Transverse colon (tissue), 4 donors: ENCODE results near the gene IRX3. TPM values are rescaled to one million over a fixed set of nuclear protein-coding genes. Genes with fewer than 3 reads are reported as not detected.

Experiments
- DNase-seq: peaks from one replicate; pipeline ENCODE4 v3.0.0-alpha.2; 2019
- H3K27ac ChIP-seq, 4 donors: fragments of 200-600 bp; sonication (generic); 2 replicates each; pipeline ENCODE4 v1.5.1; 2016 to 2018; ENCODE audit warnings: inconsistent platforms in 4 of 4
- H3K27me3 ChIP-seq: fragments of 200-600 bp; sonication (generic); 2 replicates; pipeline ENCODE4 v1.5.1; 2017; ENCODE audit warnings: inconsistent platforms
- H3K36me3 ChIP-seq, 4 donors: fragments of 200-600 bp; sonication (generic); 2 replicates each; pipeline ENCODE4 v1.5.1; 2017 to 2019; ENCODE audit warnings: inconsistent platforms in 4 of 4
- H3K4me1 ChIP-seq, 4 donors: fragments of 200-600 bp; sonication (generic); 2 replicates each; pipeline ENCODE4 v1.5.1; 2017 to 2020; ENCODE audit warnings: inconsistent platforms in 4 of 4
- H3K4me3 ChIP-seq, 4 donors: fragments of 200-600 bp; sonication (generic); 1 replicate in 1 of 4; 2 replicates in 3 of 4; pipeline versions ENCODE4 v1.5.1 to v1.6.1; 2017 to 2019; ENCODE audit warnings: inconsistent platforms in 4 of 4
- H3K9me3 ChIP-seq, 2 donors: fragments of 200-600 bp; sonication (generic); 2 replicates each; pipeline ENCODE4 v1.5.1; 2017 to 2019; ENCODE audit warnings: inconsistent platforms in 2 of 2
- EP300 ChIP-seq: sonication (generic); formaldehyde crosslinking; IDR thresholded peaks from one replicate; pipeline ENCODE4 v1.6.1; 2017; ENCODE audit warnings: antibody characterized with exemption, low read depth
- POLR2A ChIP-seq: fragments of 450-650 bp; IDR thresholded peaks from one replicate; pipeline ENCODE4 v1.6.1; 2016; ENCODE audit warnings: antibody characterized with exemption, mild to moderate bottlenecking, moderate library complexity
- POLR2AphosphoS5 ChIP-seq, 3 donors: sonication (generic); formaldehyde crosslinking; IDR thresholded peaks; one replicate each; pipeline ENCODE4 v1.6.1; 2016; ENCODE audit warnings: antibody characterized with exemption in 3 of 3
- WGBS, 2 donors: methylation state at CpG; one replicate each; pipeline ENCODE4 v1.1.5; 2018; ENCODE audit warnings: low coverage in 1 of 2; 5-methylcytosine and 5-hydroxymethylcytosine counted together
- in situ Hi-C, 4 donors: fragments of 200-750 bp; cut with MboI; loops; one replicate each; pipeline versions ENCODE4 v1.15.0 to v1.15.1; 2017; ENCODE audit warnings: low sequenced_read_pairs in 3 of 4, low pct_ligation_motif_present in 1 of 4, low pct_unique_long_range_greater_than_20kb in 1 of 4
- intact Hi-C: fragments of 100-400 bp; cut with DNase I; formaldehyde crosslinking; loops from one replicate; pipeline ENCODE4 v1.15.1; 2023; ENCODE audit warnings: low total_unique reads
- total RNA-seq, 4 donors: library from RNA; depleted of rRNA; stranded (reverse); fragments of >200 nt; gene quantifications; one replicate each; pipeline ENCODE4 v1.1.0, GENCODE V29; 2016
- TF ChIP-seq, protein P1 (sequence below), 5 experiments: fragments of 200-600 bp in 3 of 5; fragments of 450-650 bp in 2 of 5; sonication (generic) in 3 of 5; IDR thresholded peaks; 1 replicate in 2 of 5; 2 replicates in 3 of 5; pipeline ENCODE4 v1.5.1; 2016 to 2017; ENCODE audit warnings: antibody characterized with exemption in 5 of 5, inconsistent platforms in 3 of 5, mild to moderate bottlenecking in 2 of 5, moderate library complexity in 1 of 5

The IRX3 gene
- total RNA-seq, 4 donors from 2014 or later = 0.16 TPM; not detected in 3

DNA sequence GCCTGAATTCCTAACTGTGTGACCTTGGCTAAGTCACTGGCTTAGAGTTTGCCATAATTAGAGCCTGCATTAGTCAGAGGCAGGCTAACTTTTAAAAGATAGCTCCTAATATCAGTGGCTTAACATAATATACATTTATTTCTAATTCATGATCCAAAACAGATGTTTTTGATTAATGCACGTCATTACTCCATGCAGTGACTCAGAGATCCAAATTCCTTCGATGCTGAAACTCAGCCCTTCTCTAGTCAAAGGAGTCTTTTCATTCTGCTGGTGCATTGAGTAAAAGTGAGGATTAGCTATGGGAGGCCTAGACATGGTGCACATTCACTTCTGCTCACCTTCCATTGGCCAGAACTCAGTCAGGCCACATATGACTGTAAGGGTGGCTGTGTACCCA is 49.8 kb downstream of the IRX3 start:
- in situ Hi-C loops = no loop called here
- WGBS, 2 donors = 53 to 72% methylated on average over 2 of the region's 2 CpGs

DNA sequence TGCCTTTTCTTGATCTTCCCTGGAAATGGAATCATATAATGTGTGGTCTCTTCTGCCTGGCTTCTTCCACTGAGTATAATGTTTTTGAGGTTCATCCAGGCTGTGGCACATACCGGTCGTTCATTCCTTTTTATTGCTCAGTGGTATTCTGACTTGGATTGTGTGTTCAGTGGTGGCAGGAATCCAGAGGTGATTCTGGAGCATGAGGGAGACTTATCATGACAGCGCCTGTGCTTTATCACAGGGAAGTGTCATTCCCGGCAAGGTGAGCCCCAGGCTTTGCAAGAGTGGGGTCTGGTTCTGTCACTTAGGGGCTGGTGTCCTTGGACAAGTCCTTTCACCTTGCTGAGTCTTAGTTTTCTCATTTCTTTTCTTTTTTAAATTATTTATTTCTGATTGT is 53.0 kb downstream of the IRX3 start:
- TF ChIP-seq EP300 = no peak
- TF ChIP-seq, protein P1, sequence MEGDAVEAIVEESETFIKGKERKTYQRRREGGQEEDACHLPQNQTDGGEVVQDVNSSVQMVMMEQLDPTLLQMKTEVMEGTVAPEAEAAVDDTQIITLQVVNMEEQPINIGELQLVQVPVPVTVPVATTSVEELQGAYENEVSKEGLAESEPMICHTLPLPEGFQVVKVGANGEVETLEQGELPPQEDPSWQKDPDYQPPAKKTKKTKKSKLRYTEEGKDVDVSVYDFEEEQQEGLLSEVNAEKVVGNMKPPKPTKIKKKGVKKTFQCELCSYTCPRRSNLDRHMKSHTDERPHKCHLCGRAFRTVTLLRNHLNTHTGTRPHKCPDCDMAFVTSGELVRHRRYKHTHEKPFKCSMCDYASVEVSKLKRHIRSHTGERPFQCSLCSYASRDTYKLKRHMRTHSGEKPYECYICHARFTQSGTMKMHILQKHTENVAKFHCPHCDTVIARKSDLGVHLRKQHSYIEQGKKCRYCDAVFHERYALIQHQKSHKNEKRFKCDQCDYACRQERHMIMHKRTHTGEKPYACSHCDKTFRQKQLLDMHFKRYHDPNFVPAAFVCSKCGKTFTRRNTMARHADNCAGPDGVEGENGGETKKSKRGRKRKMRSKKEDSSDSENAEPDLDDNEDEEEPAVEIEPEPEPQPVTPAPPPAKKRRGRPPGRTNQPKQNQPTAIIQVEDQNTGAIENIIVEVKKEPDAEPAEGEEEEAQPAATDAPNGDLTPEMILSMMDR (IDR thresholded peaks at IDR 0.05) = no peak
- TF ChIP-seq POLR2A = no peak
- no peak for TF ChIP-seq POLR2AphosphoS5 (IDR thresholded peaks at IDR 0.05)
- intact Hi-C loops (no loop called here), in situ Hi-C loops (no loop called here)
- Histone ChIP-seq H3K36me3 (no peaks in the 10 kb centered on the region), H3K27ac (no peak overlapping the region), H3K4me1 (no peaks in the 10 kb centered on the region), H3K9me3 (no peaks in the 10 kb centered on the region), H3K4me3 (no peak overlapping the region), H3K27me3 (peaks cover 29% of the 10 kb centered on the region)
- DNase-seq = no peak
- WGBS, 2 donors = 37 to 100% methylated on average over 1 to 4 of the region's 4 CpGs

More for the DNA sequence above, 49.8 kb downstream of the IRX3 start:
- no peak for DNase-seq
- no peaks in the 10 kb centered on the region for H3K4me1 ChIP-seq
- no peak overlapping the region for H3K4me3 ChIP-seq
- no peaks in the 10 kb centered on the region for H3K36me3 ChIP-seq
- intact Hi-C loops = no loop called here
- TF ChIP-seq POLR2A (no peak), POLR2AphosphoS5 (IDR thresholded peaks at IDR 0.05) (no peak), EP300 (no peak)
- TF ChIP-seq, protein P1 (IDR thresholded peaks at IDR 0.05) = no peak
- H3K9me3 ChIP-seq = no peaks in the 10 kb centered on the region
- H3K27me3 ChIP-seq = peaks cover 16% of the 10 kb centered on the region
- H3K27ac ChIP-seq = no peak overlapping the region
